HepG2 (cell line): ENCODE results near the gene NFIC. TPM values are rescaled to one million over a fixed set of nuclear protein-coding genes. Genes with fewer than 3 reads are reported as not detected.

Experiments used
- ATAC-seq: fragments of 200-7000 bp; cut with Tn5 transposase; 3 replicates; pipeline ENCODE4 v1.9.1; 2020; ENCODE audit warnings: mild to moderate bottlenecking, moderate library complexity
- BruUV-seq: library from RNA; stranded (reverse); fragments of 400-500 nt; replicated peaks from 2 replicates; lab custom pipeline; 2021; lab: Mats Ljungman, UMichigan
- CTCF ChIA-PET: fragments of 300-600 bp; formaldehyde crosslinking; extraction: SDS; loops from one replicate; lab custom pipeline; 2021; ENCODE audit warnings: low total read pairs, inconsistent platforms, low intra/inter-chr PET ratio; lab: Yijun Ruan, JAX
- POLR2A ChIA-PET: fragments of 350-600 bp; sonication (Branson Sonifier 250); formaldehyde crosslinking; loops from one replicate; lab custom pipeline; 2020; ENCODE audit warnings: antibody characterized with exemption, inconsistent platforms; lab: Yijun Ruan, JAX
- DNase-seq: peaks from one replicate; pipeline ENCODE4 v3.0.0-alpha.2; 2015; ENCODE audit warnings: low spot score
- FAIRE-seq: peaks from 3 replicates; lab custom pipeline; 2011; peaks lifted over from hg19 to GRCh38; lab: Jason Lieb, UNC
- H2AFZ ChIP-seq: one replicate; pipeline ENCODE4 v1.6.1; 2011; ENCODE audit warnings: low read length, inconsistent platforms
- H3K27ac ChIP-seq: fragments of 300-600 bp; 3 replicates; pipeline ENCODE4 v1.8.0; 2011; ENCODE audit warnings: mixed run types, mild to moderate bottlenecking, mixed read lengths, low read length, inconsistent platforms; ENCODE audit not compliant: insufficient read depth; ENCODE audit errors: extremely low read length
- H3K27me3 ChIP-seq, 2 experiments: fragments of 200-600 bp in 1 of 2; 2 replicates in 1 of 2; 3 replicates in 1 of 2; pipeline versions ENCODE4 v1.6.0 to v1.8.0; 2011; ENCODE audit warnings: low read length in 2 of 2, mild to moderate bottlenecking in 2 of 2, moderate library complexity in 2 of 2, inconsistent platforms in 1 of 2; ENCODE audit not compliant: insufficient read depth in 2 of 2, control insufficient read depth in 1 of 2
- H3K36me3 ChIP-seq, 2 experiments: fragments of 200-600 bp in 1 of 2; replicated peaks in 1 of 2; 2 replicates in 1 of 2; 3 replicates in 1 of 2; pipeline versions ENCODE4 v1.5.1 to v1.8.0; 2011; ENCODE audit warnings: low read length in 2 of 2, inconsistent platforms in 1 of 2; ENCODE audit not compliant: insufficient read depth in 2 of 2, control insufficient read depth in 1 of 2
- H3K4me1 ChIP-seq: 2 replicates; pipeline ENCODE4 v1.5.1; 2012; ENCODE audit warnings: low read length, inconsistent platforms; ENCODE audit not compliant: insufficient read depth
- H3K4me2 ChIP-seq: 2 replicates; pipeline ENCODE4 v1.6.0; 2011; ENCODE audit warnings: low read depth, low read length, inconsistent platforms
- H3K4me3 ChIP-seq, 3 experiments: fragments of 200-600 bp in 1 of 3; sonication (generic), shearing (Covaris generic) in 1 of 3; replicated peaks in 1 of 3; 2 replicates each; pipeline ENCODE4 v1.5.1; 2011 to 2016; ENCODE audit warnings: low read length in 3 of 3, inconsistent platforms in 2 of 3, low read depth in 2 of 3, mild to moderate bottlenecking in 2 of 3, control low read depth in 1 of 3, mixed read lengths in 1 of 3; ENCODE audit not compliant: insufficient read depth in 1 of 3
- H3K79me2 ChIP-seq: one replicate; pipeline ENCODE4 v1.6.1; 2011; ENCODE audit warnings: low read length, inconsistent platforms; ENCODE audit not compliant: insufficient read depth
- H3K9ac ChIP-seq: 2 replicates; pipeline ENCODE4 v1.6.0; 2011; ENCODE audit warnings: mild to moderate bottlenecking, low read depth, low read length, inconsistent platforms; ENCODE audit not compliant: insufficient read depth
- H3K9me3 ChIP-seq: 2 replicates; pipeline ENCODE4 v1.5.1; 2012; ENCODE audit warnings: mild to moderate bottlenecking, low read length
- H4K20me1 ChIP-seq: 2 replicates; pipeline ENCODE4 v1.6.0; 2011; ENCODE audit warnings: inconsistent platforms, mild to moderate bottlenecking, low read length, moderate library complexity; ENCODE audit not compliant: insufficient read depth
- DNMT3B ChIP-seq: conservative IDR thresholded peaks from 2 replicates; pipeline ENCODE4 v1.6.1; 2016; ENCODE audit warnings: missing biosample characterization, control low read depth
- ISL2 ChIP-seq: sonication (generic); formaldehyde crosslinking; IDR thresholded peaks from 2 replicates; pipeline ENCODE4 v1.5.0; 2020; ENCODE audit warnings: missing genetic modification reagents
- MTF2 ChIP-seq: sonication (generic); formaldehyde crosslinking; IDR thresholded peaks from 2 replicates; pipeline ENCODE4 v1.5.0; 2020; ENCODE audit warnings: missing genetic modification reagents, borderline replicate concordance
- TEAD2 ChIP-seq: sonication (generic); formaldehyde crosslinking; IDR thresholded peaks from 2 replicates; pipeline ENCODE4 v1.9.0; 2021; ENCODE audit warnings: missing genetic modification reagents
- ZFAT ChIP-seq: sonication (generic); formaldehyde crosslinking; conservative IDR thresholded peaks from 2 replicates; pipeline ENCODE4 v1.8.1; 2023; ENCODE audit warnings: missing genetic modification reagents, inconsistent platforms
- ZMYM3 ChIP-seq: sonication (generic); formaldehyde crosslinking; IDR thresholded peaks from 2 replicates; pipeline ENCODE4 v1.5.1; 2020; ENCODE audit warnings: mild to moderate bottlenecking, missing genetic modification reagents
- ZNF121 ChIP-seq: sonication (generic); formaldehyde crosslinking; IDR thresholded peaks from 2 replicates; pipeline ENCODE4 v1.5.0; 2020; ENCODE audit warnings: mild to moderate bottlenecking, missing genetic modification reagents
- ZNF460 ChIP-seq: sonication (generic); formaldehyde crosslinking; IDR thresholded peaks from 2 replicates; pipeline ENCODE4 v1.5.1; 2020; ENCODE audit warnings: missing genetic modification reagents, mild to moderate bottlenecking, borderline replicate concordance
- ZNF484 ChIP-seq: sonication (generic); formaldehyde crosslinking; IDR thresholded peaks from 2 replicates; pipeline ENCODE4 v1.5.1; 2020; ENCODE audit warnings: mild to moderate bottlenecking, low read depth, missing genetic modification reagents, borderline replicate concordance
- ZNF567 ChIP-seq: sonication (generic); formaldehyde crosslinking; IDR thresholded peaks from 2 replicates; pipeline ENCODE4 v1.8.1; 2023; ENCODE audit warnings: mild to moderate bottlenecking, missing genetic modification reagents, borderline replicate concordance
- ZNF598 ChIP-seq: sonication (generic); formaldehyde crosslinking; IDR thresholded peaks from 2 replicates; pipeline ENCODE4 v1.5.1; 2020; ENCODE audit warnings: mild to moderate bottlenecking, missing genetic modification reagents, borderline replicate concordance
- ZNF614 ChIP-seq: IDR thresholded peaks from 2 replicates; pipeline ENCODE4 v1.6.1; 2018; ENCODE audit warnings: missing biosample characterization, missing genetic modification reagents, inconsistent platforms, borderline replicate concordance
- ZNF644 ChIP-seq: IDR thresholded peaks from 2 replicates; pipeline ENCODE4 v1.6.1; 2016; ENCODE audit warnings: low read depth
- ZNF75D ChIP-seq: sonication (generic); formaldehyde crosslinking; IDR thresholded peaks from 2 replicates; pipeline ENCODE4 v1.8.1; 2023; ENCODE audit warnings: missing genetic modification reagents, mild to moderate bottlenecking, borderline replicate concordance
- ZNF768 ChIP-seq: sonication (generic); formaldehyde crosslinking; IDR thresholded peaks from 2 replicates; pipeline ENCODE4 v1.4.0; 2020; ENCODE audit warnings: missing genetic modification reagents
- WGBS: methylation state at CpG from one replicate; pipeline ENCODE4 v1.1.6; 2017; ENCODE audit warnings: low lambda C conversion rate; 5-methylcytosine and 5-hydroxymethylcytosine counted together
- in situ Hi-C: cut with HindIII; loops from 2 replicates; pipeline ENCODE4 v1.10.0; 2017; ENCODE audit warnings: low pct_unique_long_range_greater_than_20kb; ENCODE audit not compliant: extremely low pct_ligation_motif_present
- intact Hi-C: fragments of 100-400 bp; cut with micrococcal nuclease; formaldehyde crosslinking; loops from one replicate; pipeline ENCODE4 v1.10.0; 2022; ENCODE audit not compliant: unreplicated experiment
- polyA plus RNA-seq, 8 experiments: library from polyadenylated mRNA; depleted of rRNA in 3 of 8; stranded (reverse) in 7 of 8; unstranded in 1 of 8; fragments of >200 nt; fragmentation: Illumina TruSeq in 4 of 8; extraction: Trizol in 4 of 8; gene quantifications; 2 replicates each; pipeline versions ENCODE4 v1.2.1 to v1.2.3, GENCODE V29; 2011 to 2016; ENCODE audit warnings: low read depth in 4 of 8, missing spikeins in 1 of 8, mixed read lengths in 1 of 8; ENCODE audit not compliant: insufficient read depth in 1 of 8
- total RNA-seq, 5 experiments: library from RNA; depleted of rRNA; stranded (reverse); fragments of >200 nt; fragmentation: Illumina TruSeq; extraction: Trizol; gene quantifications; 2 replicates each; pipeline ENCODE4 v1.2.3, GENCODE V29; 2016; ENCODE audit warnings: low read depth in 1 of 5
- TF ChIP-seq, protein P1 (sequence below): sonication (generic); formaldehyde crosslinking; IDR thresholded peaks from 2 replicates; pipeline ENCODE4 v1.4.0; 2020; ENCODE audit warnings: mild to moderate bottlenecking, missing genetic modification reagents
- TF ChIP-seq, protein P2 (sequence below): IDR thresholded peaks from 2 replicates; pipeline ENCODE4 v1.6.1; 2012; ENCODE audit warnings: inconsistent platforms
- TF ChIP-seq, protein P3 (sequence below): sonication (generic); formaldehyde crosslinking; IDR thresholded peaks from 2 replicates; pipeline ENCODE4 v1.8.1; 2023; ENCODE audit warnings: missing genetic modification reagents, mild to moderate bottlenecking, borderline replicate concordance

The NFIC gene
- total and polyA plus RNA-seq, 2 of the 13 experiments (the other 11 are each of a cell fraction or from before 2014, with no cell fraction given) = 1.3 to 2.5 TPM

DNA sequence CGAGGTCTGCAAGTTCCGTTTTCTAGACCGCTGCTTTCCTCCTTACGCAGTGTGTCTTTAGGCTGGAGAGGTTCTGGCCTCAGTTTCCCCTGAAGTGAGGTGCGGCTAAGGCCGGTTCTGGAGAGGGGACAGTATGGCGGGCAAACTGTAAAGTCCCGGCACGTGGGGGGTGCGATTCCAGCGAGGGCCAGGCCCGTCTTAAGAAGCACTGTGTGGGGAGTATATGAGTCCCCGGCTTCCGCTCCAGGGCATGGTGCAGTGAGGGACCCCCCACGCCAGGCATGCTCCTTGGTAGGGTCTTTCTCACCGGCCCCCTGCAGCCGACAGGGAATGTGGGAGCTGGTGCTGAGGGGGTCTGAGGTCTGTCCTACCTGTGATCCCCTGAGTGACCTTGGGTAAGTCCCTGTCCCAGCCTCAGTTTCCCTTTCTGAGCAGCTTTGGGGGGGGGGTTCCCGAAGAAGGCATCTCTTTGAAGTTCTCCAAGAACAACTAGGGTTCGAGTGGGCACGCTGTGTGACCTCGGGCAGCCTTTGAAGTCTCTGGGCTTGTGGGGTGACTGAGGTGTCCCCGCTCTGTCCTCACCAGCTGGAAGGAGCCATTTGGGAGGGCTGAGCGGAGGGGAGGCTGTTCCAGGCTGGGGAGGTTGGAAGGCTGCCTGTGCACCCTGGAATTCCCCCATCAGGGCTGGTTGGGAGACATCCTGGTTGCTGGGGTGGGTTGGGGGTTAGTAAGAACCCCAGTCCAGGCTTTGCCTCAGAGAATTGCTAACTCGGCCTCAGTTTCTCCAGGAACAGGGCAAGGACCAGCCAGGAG is 1.5 kb downstream of the NFIC start:
- 92% methylated on average over 18 of the region's 24 CpGs for WGBS
- POLR2A ChIA-PET = no interaction called here
- ATAC-seq (no peak), DNase-seq (no peak), FAIRE-seq (no peak)
- peaks cover 3% of the 10 kb centered on the region for H3K79me2 ChIP-seq
- no peak overlapping the region for H2AFZ ChIP-seq
- intact Hi-C loops (no loop called here), in situ Hi-C loops (no loop called here)
- H3K36me3 ChIP-seq = no peaks in the 10 kb centered on the region
- no peaks in the 10 kb centered on the region for H3K27me3 ChIP-seq
- peaks cover 20% of the 10 kb centered on the region for H3K4me1 ChIP-seq
- TF ChIP-seq, protein P1, sequence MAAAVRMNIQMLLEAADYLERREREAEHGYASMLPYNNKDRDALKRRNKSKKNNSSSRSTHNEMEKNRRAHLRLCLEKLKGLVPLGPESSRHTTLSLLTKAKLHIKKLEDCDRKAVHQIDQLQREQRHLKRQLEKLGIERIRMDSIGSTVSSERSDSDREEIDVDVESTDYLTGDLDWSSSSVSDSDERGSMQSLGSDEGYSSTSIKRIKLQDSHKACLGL = no peak
- peak; percentile 89 for TF ChIP-seq ZNF768 (CRISPR knock-in tag)
- TF ChIP-seq, protein P2, sequence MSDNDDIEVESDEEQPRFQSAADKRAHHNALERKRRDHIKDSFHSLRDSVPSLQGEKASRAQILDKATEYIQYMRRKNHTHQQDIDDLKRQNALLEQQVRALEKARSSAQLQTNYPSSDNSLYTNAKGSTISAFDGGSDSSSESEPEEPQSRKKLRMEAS = no peak
- TF ChIP-seq ZFAT (CRISPR knock-in tag) = no peak
- no peak for TF ChIP-seq ZNF614 (CRISPR knock-in tag)
- TF ChIP-seq ZMYM3 (CRISPR knock-in tag) = peak; percentile 11; the same call in 1 of the 2 replicates
- TF ChIP-seq MTF2 (CRISPR knock-in tag) = no peak
- H3K4me3 ChIP-seq = peak overlapping the region in 1 of 3 experiments; percentile 65; a peak in 1 of 6 replicates
- no peak overlapping the region; the same call in 1 of the 2 replicates for H3K4me2 ChIP-seq
- CTCF ChIA-PET = no interaction called here
- no TSS peak for BruUV-seq
- H3K27ac ChIP-seq = no peak overlapping the region
- no peaks in the 10 kb centered on the region for H3K9me3 ChIP-seq
- no peak overlapping the region for H3K9ac ChIP-seq
- H4K20me1 ChIP-seq = 0 out of 2 replicates have a peak, but pooled peaks cover 3% of the 10 kb centered on the region

DNA sequence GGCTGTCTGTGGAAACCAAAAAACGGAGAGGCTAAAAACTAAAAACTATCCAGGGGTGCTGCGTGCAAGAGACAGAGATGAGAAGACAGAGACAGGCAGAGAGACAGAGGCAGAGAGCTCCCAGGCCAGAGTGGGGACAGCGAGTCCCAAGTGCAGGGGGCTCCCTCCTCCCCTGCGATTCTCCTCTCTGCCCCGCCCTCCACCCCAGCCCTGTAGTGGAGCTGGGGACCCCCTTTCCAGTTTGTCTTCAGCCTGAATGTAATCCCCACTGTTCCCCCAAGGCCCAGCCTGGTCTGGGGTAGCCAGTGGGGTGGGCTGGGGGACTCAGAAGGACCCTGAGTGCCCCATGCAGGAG is 2.0 kb downstream of the NFIC start:
- no peak overlapping the region for H2AFZ ChIP-seq
- ATAC-seq (no peak), FAIRE-seq (no peak), DNase-seq (no peak)
- H3K79me2 ChIP-seq = peaks cover 3% of the 10 kb centered on the region
- no TSS peak for BruUV-seq
- H3K36me3 ChIP-seq = no peaks in the 10 kb centered on the region
- no peaks in the 10 kb centered on the region for H3K9me3 ChIP-seq
- no peak overlapping the region for H3K9ac ChIP-seq
- POLR2A ChIA-PET = no interaction called here
- H3K4me3 ChIP-seq = no peak overlapping the region
- H3K27ac ChIP-seq = no peak overlapping the region
- peaks cover 25% of the 10 kb centered on the region for H3K4me1 ChIP-seq
- H3K27me3 ChIP-seq = no peaks in the 10 kb centered on the region
- 0 out of 2 replicates have a peak, but pooled peaks cover 3% of the 10 kb centered on the region for H4K20me1 ChIP-seq
- no peak overlapping the region for H3K4me2 ChIP-seq
- in situ Hi-C loops (no loop called here), intact Hi-C loops (no loop called here)
- CTCF ChIA-PET = no interaction called here
- 96% methylated on average over 5 of the region's 5 CpGs for WGBS
- TF ChIP-seq ISL2 (CRISPR knock-in tag) (no peak), ZNF75D (CRISPR knock-in tag) (no peak), ZNF121 (CRISPR knock-in tag) (no peak), ZNF644 (CRISPR knock-in tag) (no peak), ZNF598 (CRISPR knock-in tag) (no peak), ZNF460 (CRISPR knock-in tag) (no peak), TEAD2 (CRISPR knock-in tag) (no peak), DNMT3B (CRISPR knock-in tag) (no peak), ZNF484 (CRISPR knock-in tag) (no peak), ZNF567 (no peak)
- TF ChIP-seq, protein P3, sequence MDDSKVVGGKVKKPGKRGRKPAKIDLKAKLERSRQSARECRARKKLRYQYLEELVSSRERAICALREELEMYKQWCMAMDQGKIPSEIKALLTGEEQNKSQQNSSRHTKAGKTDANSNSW (CRISPR knock-in tag) = no peak
